ACC112 (cell line): ENCODE data around the gene CHCHD10.

Source experiments
- H2AFZ ChIP-seq: fragments of 200-600 bp; sonication (generic); one replicate; pipeline ENCODE4 v1.6.0; 2017; ENCODE audit warnings: antibody characterized with exemption, low read length; ENCODE audit not compliant: unreplicated experiment
- H3K27ac ChIP-seq: fragments of 200-600 bp; sonication (generic); 2 replicates; pipeline ENCODE4 v1.5.1; 2014; ENCODE audit warnings: low read depth, mild to moderate bottlenecking, antibody characterized with exemption, low read length, moderate library complexity
- H3K27me3 ChIP-seq: fragments of 200-600 bp; sonication (generic); 2 replicates; pipeline ENCODE4 v1.6.1; 2014; ENCODE audit warnings: mild to moderate bottlenecking, antibody characterized with exemption, low read length, moderate library complexity, mixed read lengths; ENCODE audit not compliant: insufficient read depth
- H3K36me3 ChIP-seq: fragments of 200-600 bp; sonication (generic); 2 replicates; pipeline ENCODE4 v1.6.1; 2016; ENCODE audit warnings: mild to moderate bottlenecking, antibody characterized with exemption, low read length, moderate library complexity, mixed read lengths; ENCODE audit not compliant: insufficient read depth
- H3K4me1 ChIP-seq: fragments of 200-600 bp; sonication (generic); one replicate; pipeline ENCODE4 v1.6.1; 2016; ENCODE audit warnings: low read length, mixed read lengths; ENCODE audit not compliant: insufficient read depth, unreplicated experiment, control insufficient read depth
- H3K4me3 ChIP-seq: fragments of 200-600 bp; sonication (generic); 2 replicates; pipeline ENCODE4 v1.5.1; 2014; ENCODE audit warnings: mild to moderate bottlenecking, low read depth, low read length
- H3K79me2 ChIP-seq: fragments of 200-600 bp; sonication (generic); one replicate; pipeline ENCODE4 v1.6.0; 2016; ENCODE audit warnings: low read length; ENCODE audit not compliant: control insufficient read depth, unreplicated experiment, insufficient read depth

CHCHD10 gene

GRCh38 chr22:23754980-23755636 is 12.7 kb downstream of the CHCHD10 start:
- no peaks in the 10 kb centered on the region for H3K4me1 ChIP-seq

GRCh38 chr22:23754220-23754919 is 13.4 kb downstream of the CHCHD10 start, which contains the start of gene VPREB3:
TSS of gene VPREB3 (minus strand) at chr22:23754425. CDS start at chr22:23754363, 62 bp downstream.
- H3K36me3 ChIP-seq, result no peaks in the 10 kb centered on the region
- H3K27ac ChIP-seq, result no peak within 1 kb of the TSS
- H3K4me3 ChIP-seq, result no peak within 1 kb of the TSS
- H2AFZ ChIP-seq, result no peak within 1 kb of the TSS
- no peaks in the 10 kb centered on the region for H3K27me3 ChIP-seq
- H3K79me2 ChIP-seq, result no peaks in the 10 kb centered on the region
- peaks cover 6% of the 10 kb centered on the region for H3K4me1 ChIP-seq

More at GRCh38 chr22:23754980-23755636, 12.7 kb downstream of the CHCHD10 start:
- Histone ChIP-seq H3K27ac (no peak overlapping the region), H2AFZ (no peak overlapping the region), H3K36me3 (no peaks in the 10 kb centered on the region), H3K79me2 (no peaks in the 10 kb centered on the region), H3K27me3 (no peaks in the 10 kb centered on the region), H3K4me3 (no peak overlapping the region)

GRCh38 chr22:23753385-23753784 is 14.4 kb downstream of the CHCHD10 start:
- Histone ChIP-seq H3K4me3 (no peak overlapping the region), H2AFZ (no peak overlapping the region), H3K4me1 (peaks cover 6% of the 10 kb centered on the region)

GRCh38 chr22:23752750-23753149 is 15.0 kb downstream of the CHCHD10 start:
- H3K4me3 ChIP-seq, result no peak overlapping the region
- peaks cover 6% of the 10 kb centered on the region for H3K4me1 ChIP-seq
- no peak overlapping the region for H2AFZ ChIP-seq
- H3K79me2 ChIP-seq, result no peaks in the 10 kb centered on the region
- no peaks in the 10 kb centered on the region for H3K27me3 ChIP-seq
- H3K36me3 ChIP-seq, result no peaks in the 10 kb centered on the region
- H3K27ac ChIP-seq, result no peak overlapping the region

More at GRCh38 chr22:23753385-23753784, 14.4 kb downstream of the CHCHD10 start:
- H3K27me3 ChIP-seq, result no peaks in the 10 kb centered on the region
- H3K79me2 ChIP-seq, result no peaks in the 10 kb centered on the region
- no peak overlapping the region for H3K27ac ChIP-seq
- H3K36me3 ChIP-seq, result no peaks in the 10 kb centered on the region

GRCh38 chr22:23752090-23752691 is 15.6 kb downstream of the CHCHD10 start:
- no peaks in the 10 kb centered on the region for H3K27me3 ChIP-seq
- H2AFZ ChIP-seq, result no peak overlapping the region
- peaks cover 6% of the 10 kb centered on the region for H3K4me1 ChIP-seq
- no peak overlapping the region; the same call in 1 of the 2 replicates for H3K4me3 ChIP-seq
- H3K79me2 ChIP-seq, result no peaks in the 10 kb centered on the region
- no peak overlapping the region for H3K27ac ChIP-seq
- no peaks in the 10 kb centered on the region for H3K36me3 ChIP-seq

- Histone ChIP-seq H3K4me3 (peak overlapping the region; percentile 94), H3K36me3 (no peaks in the 10 kb centered on the region), H3K27me3 (no peaks in the 10 kb centered on the region), H3K27ac (peak overlapping the region; percentile 50), H2AFZ (peak overlapping the region; percentile 51), H3K79me2 (no peaks in the 10 kb centered on the region), H3K4me1 (peaks cover 6% of the 10 kb centered on the region)
Measured at GRCh38 chr22:23751441-23751996, 16.3 kb downstream of the CHCHD10 start.

- Histone ChIP-seq H3K27me3 (no peaks in the 10 kb centered on the region), H3K4me1 (peaks cover 6% of the 10 kb centered on the region), H3K4me3 (peak within 1 kb of the TSS; percentile 94), H3K79me2 (no peaks in the 10 kb centered on the region), H2AFZ (peak within 1 kb of the TSS; percentile 57), H3K27ac (peak within 1 kb of the TSS; percentile 50), H3K36me3 (no peaks in the 10 kb centered on the region)
Measured at GRCh38 chr22:23750714-23751440, 16.9 kb downstream of the CHCHD10 start, which contains the start of gene ZNF70. TSS of gene ZNF70 (minus strand) at chr22:23751112. CDS start at chr22:23745140, 5,972 bp downstream.

- Histone ChIP-seq H3K36me3 (no peaks in the 10 kb centered on the region), H2AFZ (peak overlapping the region; percentile 57), H3K4me3 (peak overlapping the region; percentile 94), H3K27me3 (no peaks in the 10 kb centered on the region), H3K4me1 (peaks cover 6% of the 10 kb centered on the region), H3K79me2 (no peaks in the 10 kb centered on the region), H3K27ac (no peak overlapping the region)
Measured at GRCh38 chr22:23750367-23750713, 17.4 kb downstream of the CHCHD10 start.

- Histone ChIP-seq H3K27me3 (no peaks in the 10 kb centered on the region), H3K36me3 (peaks cover 4% of the 10 kb centered on the region; the same call in 1 of the 2 replicates), H3K4me3 (peak overlapping the region; percentile 94), H3K27ac (no peak overlapping the region), H2AFZ (peak overlapping the region; percentile 57), H3K79me2 (no peaks in the 10 kb centered on the region), H3K4me1 (peaks cover 6% of the 10 kb centered on the region)
Measured at GRCh38 chr22:23749841-23750301, 17.9 kb downstream of the CHCHD10 start.

- Histone ChIP-seq H3K4me1 (peaks cover 12% of the 10 kb centered on the region), H3K27ac (no peak overlapping the region), H3K36me3 (peaks cover 14% of the 10 kb centered on the region; the same call in 1 of the 2 replicates), H2AFZ (no peak overlapping the region), H3K4me3 (no peak overlapping the region), H3K79me2 (no peaks in the 10 kb centered on the region), H3K27me3 (no peaks in the 10 kb centered on the region)
Measured at GRCh38 chr22:23745791-23746190, 22.0 kb downstream of the CHCHD10 start.
